Thyroid gland (tissue), 4 donors: ENCODE results near the gene MANF.

Source experiments
- POLR2A ChIP-seq, 2 donors: fragments of 450-650 bp; IDR thresholded peaks; one replicate each; pipeline ENCODE4 v1.6.1; 2017; ENCODE audit warnings: antibody characterized with exemption in 2 of 2, mild to moderate bottlenecking in 2 of 2, moderate library complexity in 1 of 2
- TF ChIP-seq, protein P1 (sequence below), 6 experiments: fragments of 200-600 bp in 3 of 6; fragments of 450-650 bp in 3 of 6; sonication (generic) in 3 of 6; IDR thresholded peaks; one replicate each; pipeline ENCODE4 v1.5.1; 2016 to 2019; ENCODE audit warnings: antibody characterized with exemption in 6 of 6, mild to moderate bottlenecking in 2 of 6, inconsistent platforms in 1 of 6, moderate library complexity in 1 of 6

DNA sequence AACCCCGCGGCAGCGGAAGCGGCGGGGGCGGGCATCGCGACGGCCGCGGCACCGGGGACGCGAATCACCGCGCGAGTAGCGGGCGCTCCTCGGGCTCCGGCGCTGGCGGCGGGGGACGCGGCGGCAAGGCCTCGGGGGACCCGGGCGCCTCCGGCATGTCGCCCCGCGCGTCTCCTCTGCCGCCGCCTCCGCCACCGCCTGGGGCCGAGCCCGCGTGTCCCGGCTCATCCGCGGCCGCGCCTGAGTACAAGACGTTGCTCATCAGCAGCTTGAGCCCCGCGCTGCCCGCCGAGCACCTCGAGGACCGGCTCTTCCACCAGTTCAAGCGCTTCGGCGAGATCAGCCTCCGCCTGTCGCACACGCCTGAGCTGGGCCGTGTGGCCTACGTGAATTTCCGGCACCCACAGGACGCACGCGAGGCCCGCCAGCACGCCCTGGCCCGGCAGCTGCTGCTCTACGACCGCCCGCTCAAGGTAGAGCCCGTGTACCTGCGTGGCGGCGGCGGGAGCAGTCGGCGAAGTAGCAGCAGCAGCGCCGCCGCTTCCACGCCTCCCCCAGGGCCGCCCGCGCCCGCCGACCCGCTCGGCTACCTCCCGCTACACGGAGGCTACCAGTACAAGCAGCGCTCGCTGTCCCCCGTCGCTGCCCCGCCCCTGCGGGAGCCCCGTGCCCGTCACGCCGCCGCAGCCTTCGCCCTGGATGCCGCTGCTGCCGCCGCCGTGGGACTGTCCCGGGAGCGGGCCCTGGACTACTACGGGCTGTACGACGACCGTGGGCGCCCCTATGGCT lies 6.7 kb downstream of the MANF start:
- no peak for TF ChIP-seq POLR2A (IDR thresholded peaks at IDR 0.05)
- TF ChIP-seq, protein P1, sequence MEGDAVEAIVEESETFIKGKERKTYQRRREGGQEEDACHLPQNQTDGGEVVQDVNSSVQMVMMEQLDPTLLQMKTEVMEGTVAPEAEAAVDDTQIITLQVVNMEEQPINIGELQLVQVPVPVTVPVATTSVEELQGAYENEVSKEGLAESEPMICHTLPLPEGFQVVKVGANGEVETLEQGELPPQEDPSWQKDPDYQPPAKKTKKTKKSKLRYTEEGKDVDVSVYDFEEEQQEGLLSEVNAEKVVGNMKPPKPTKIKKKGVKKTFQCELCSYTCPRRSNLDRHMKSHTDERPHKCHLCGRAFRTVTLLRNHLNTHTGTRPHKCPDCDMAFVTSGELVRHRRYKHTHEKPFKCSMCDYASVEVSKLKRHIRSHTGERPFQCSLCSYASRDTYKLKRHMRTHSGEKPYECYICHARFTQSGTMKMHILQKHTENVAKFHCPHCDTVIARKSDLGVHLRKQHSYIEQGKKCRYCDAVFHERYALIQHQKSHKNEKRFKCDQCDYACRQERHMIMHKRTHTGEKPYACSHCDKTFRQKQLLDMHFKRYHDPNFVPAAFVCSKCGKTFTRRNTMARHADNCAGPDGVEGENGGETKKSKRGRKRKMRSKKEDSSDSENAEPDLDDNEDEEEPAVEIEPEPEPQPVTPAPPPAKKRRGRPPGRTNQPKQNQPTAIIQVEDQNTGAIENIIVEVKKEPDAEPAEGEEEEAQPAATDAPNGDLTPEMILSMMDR (IDR thresholded peaks at IDR 0.05) = no peak
